CD4-positive, CD25-positive, alpha-beta regulatory T cell (primary cell): ENCODE measurements around the gene PHETA2. TPM values are rescaled to one million over a fixed set of nuclear protein-coding genes. Genes with fewer than 3 reads are reported as not detected.
A peak's percentile ranks its signal among the peaks of the same experiment; 100 is the strongest.

Experiments used
- ATAC-seq, 2 donors: fragments of 150-1000 bp; cut with Tn5 transposase; one replicate each; pipeline ENCODE4 v1.10.0; 2021; ENCODE audit warnings: low read depth in 2 of 2, moderate number of reproducible peaks in 2 of 2, moderate library complexity in 1 of 2
- DNase-seq, 3 donors: peaks; one replicate each; pipeline versions ENCODE4 v3.0.0 to v3.0.0-alpha.2; 2012 to 2022; ENCODE audit warnings: mixed read lengths in 1 of 3
- H3K27ac ChIP-seq: one replicate; pipeline ENCODE4 v1.7.0; 2013; ENCODE audit warnings: mild to moderate bottlenecking, low read length; ENCODE audit not compliant: insufficient read depth, poor library complexity, severe bottlenecking
- H3K27me3 ChIP-seq: one replicate; pipeline ENCODE4 v1.7.0; 2013; ENCODE audit warnings: low read length; ENCODE audit not compliant: control insufficient read depth, insufficient read depth
- H3K36me3 ChIP-seq: one replicate; pipeline ENCODE4 v1.7.0; 2013; ENCODE audit warnings: mild to moderate bottlenecking, low read length, moderate library complexity; ENCODE audit not compliant: control insufficient read depth, insufficient read depth
- H3K4me1 ChIP-seq: 2 replicates; pipeline ENCODE4 v1.7.0; 2013; ENCODE audit warnings: mild to moderate bottlenecking, low read length; ENCODE audit not compliant: insufficient read depth, control insufficient read depth, poor library complexity, severe bottlenecking
- H3K4me3 ChIP-seq: one replicate; pipeline ENCODE4 v1.7.0; 2013; ENCODE audit warnings: low read depth, mild to moderate bottlenecking, low read length, moderate library complexity
- H3K9me3 ChIP-seq, 2 experiments: 1 replicate in 1 of 2; 2 replicates in 1 of 2; pipeline ENCODE4 v1.7.0; 2013; ENCODE audit warnings: low read length in 2 of 2, mild to moderate bottlenecking in 1 of 2, moderate library complexity in 1 of 2; ENCODE audit not compliant: control insufficient read depth in 2 of 2
- H3K27ac Mint-ChIP-seq, 3 donors: one replicate each; pipeline ENCODE4 v1.8.0; 2020 to 2022; ENCODE audit warnings: mild to moderate bottlenecking in 3 of 3, mixed read lengths in 3 of 3, moderate library complexity in 2 of 3
- H3K27me3 Mint-ChIP-seq: one replicate; pipeline ENCODE4 v1.8.0; 2022; ENCODE audit warnings: mild to moderate bottlenecking, mixed read lengths
- H3K36me3 Mint-ChIP-seq: one replicate; pipeline ENCODE4 v1.8.0; 2020; ENCODE audit warnings: mixed read lengths
- H3K4me1 Mint-ChIP-seq, 4 donors: one replicate each; pipeline ENCODE4 v1.8.0; 2020 to 2022; ENCODE audit warnings: mixed read lengths in 4 of 4, mild to moderate bottlenecking in 1 of 4
- H3K4me3 Mint-ChIP-seq, 4 donors: one replicate each; pipeline ENCODE4 v1.8.0; 2020 to 2022; ENCODE audit warnings: mild to moderate bottlenecking in 4 of 4, mixed read lengths in 4 of 4, moderate library complexity in 3 of 4
- H3K9me3 Mint-ChIP-seq, 7 donors: one replicate each; pipeline ENCODE4 v1.8.0; 2020 to 2022; ENCODE audit warnings: mixed read lengths in 7 of 7, mild to moderate bottlenecking in 3 of 7, moderate library complexity in 2 of 7
- polyA plus RNA-seq, 4 donors: library from polyadenylated mRNA; unstranded; fragments of 300-500 nt; fragmentation: Illumina TruSeq; gene quantifications; one replicate each; pipeline ENCODE4 v1.2.3, GENCODE V29; 2021
- total RNA-seq: library from RNA; stranded (reverse); gene quantifications from one replicate; pipeline ENCODE4 v1.2.3, GENCODE V29; 2022

Gene PHETA2, protein sequence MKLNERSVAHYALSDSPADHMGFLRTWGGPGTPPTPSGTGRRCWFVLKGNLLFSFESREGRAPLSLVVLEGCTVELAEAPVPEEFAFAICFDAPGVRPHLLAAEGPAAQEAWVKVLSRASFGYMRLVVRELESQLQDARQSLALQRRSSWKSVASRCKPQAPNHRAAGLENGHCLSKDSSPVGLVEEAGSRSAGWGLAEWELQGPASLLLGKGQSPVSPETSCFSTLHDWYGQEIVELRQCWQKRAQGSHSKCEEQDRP
- total RNA-seq (1.8 TPM), polyA plus RNA-seq (1 to 10 TPM; 1.5 to 2.6 (median 2.1) TPM)

DNA sequence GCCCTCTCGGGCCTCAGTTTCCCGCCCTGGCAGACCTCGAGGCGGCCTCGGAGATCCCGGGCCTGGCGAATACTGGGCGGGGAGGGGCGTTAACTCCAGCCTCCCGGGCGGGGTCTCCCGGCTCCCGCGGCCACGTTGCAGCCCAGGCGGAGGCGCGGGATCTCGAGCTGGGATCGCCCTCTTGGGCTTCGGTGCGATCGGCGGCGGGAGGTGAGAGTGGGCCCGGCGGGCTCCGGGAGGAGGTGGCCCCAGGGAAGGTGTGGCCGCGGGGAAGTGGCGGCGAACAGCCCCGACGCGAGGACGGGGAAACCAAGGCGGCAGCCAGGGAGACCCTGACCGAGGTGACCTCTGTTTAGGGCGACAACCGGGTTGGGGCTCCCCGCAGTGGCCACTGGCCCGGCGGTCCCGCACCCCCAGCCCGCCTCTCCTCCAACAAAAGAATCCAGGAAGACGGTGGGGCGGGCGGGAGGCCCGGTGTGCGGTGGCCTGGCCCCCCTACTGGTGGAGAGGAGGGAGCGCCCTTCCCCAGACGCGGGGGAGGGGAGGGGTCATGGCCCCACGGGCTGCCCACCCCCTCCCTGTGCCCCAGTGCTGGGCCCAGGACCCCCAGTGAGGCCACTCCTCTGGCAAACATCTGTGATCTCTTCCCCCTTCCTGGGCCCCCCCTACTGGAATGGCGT is at the start of gene PHETA2:
TSS of gene PHETA2 (plus strand) at position 117 of the 680 bp plus-strand sequence. CDS start 3,046 bp downstream, outside the sequence.
- H3K27me3 ChIP-seq: no peaks in the 10 kb centered on the region
- DNase-seq (peak; percentile 51 to 67 (median 54)), ATAC-seq (no peak)
- Mint-ChIP-seq H3K36me3 (no peaks in the 10 kb centered on the region), H3K27ac (peak within 1 kb of the TSS; percentile 33 to 92 (median 69)), H3K9me3 (no peaks in the 10 kb centered on the region), H3K4me3 (peak within 1 kb of the TSS; percentile 70 to 90 (median 80)), H3K27me3 (no peaks in the 10 kb centered on the region), H3K4me1 (peaks cover 0 to 53% (median 24%) of the 10 kb centered on the region in 4 donors)
- H3K9me3 ChIP-seq: no peaks in the 10 kb centered on the region
- H3K36me3 ChIP-seq: no peaks in the 10 kb centered on the region
- peak within 1 kb of the TSS; percentile 41 for H3K27ac ChIP-seq
- H3K4me3 ChIP-seq: peak within 1 kb of the TSS; percentile 15
- peaks cover 56% of the 10 kb centered on the region for H3K4me1 ChIP-seq

DNA sequence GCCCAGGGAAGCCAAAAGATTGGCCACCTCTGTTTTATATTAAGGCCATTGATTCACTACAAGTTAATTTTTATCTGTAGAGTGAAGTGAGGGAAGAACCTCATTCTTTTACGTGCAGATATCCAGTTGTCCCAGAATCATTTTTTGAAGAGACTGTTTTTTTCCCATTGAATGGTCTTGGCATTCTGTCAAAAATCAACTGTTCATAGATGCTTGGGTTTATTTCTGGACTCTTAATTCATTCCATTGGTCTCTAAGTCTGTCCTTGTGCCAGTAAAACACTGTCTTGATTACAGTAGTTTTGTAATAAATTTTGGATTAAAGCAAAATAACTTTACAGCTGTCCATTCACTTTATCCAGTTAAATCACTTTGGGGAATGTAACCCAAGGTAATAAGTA is 48.6 kb upstream of the PHETA2 start:
- Mint-ChIP-seq H3K4me3 (no peak overlapping the region), H3K27ac (no peak overlapping the region), H3K36me3 (peaks cover 6% of the 10 kb centered on the region), H3K4me1 (peaks cover 17 to 41% (median 25%) of the 10 kb centered on the region in 4 donors), H3K27me3 (no peaks in the 10 kb centered on the region), H3K9me3 (peaks cover 0 to 2% (median 0%) of the 10 kb centered on the region in 7 donors)
- DNase-seq: no peak
- H3K27ac ChIP-seq: no peak overlapping the region
- no peak overlapping the region for H3K4me3 ChIP-seq
- no peaks in the 10 kb centered on the region for H3K27me3 ChIP-seq
- H3K4me1 ChIP-seq: peaks cover 11% of the 10 kb centered on the region
- peaks cover 1% of the 10 kb centered on the region for H3K36me3 ChIP-seq
- ATAC-seq: no peak
- no peaks in the 10 kb centered on the region for H3K9me3 ChIP-seq

- Mint-ChIP-seq H3K4me1 (peaks cover 28 to 52% (median 36%) of the 10 kb centered on the region in 4 donors), H3K9me3 (peaks cover 0 to 2% (median 0%) of the 10 kb centered on the region in 7 donors), H3K36me3 (peaks cover 6% of the 10 kb centered on the region), H3K4me3 (peak overlapping the region in 2 of 4 donors; percentile 35 to 38), H3K27me3 (no peaks in the 10 kb centered on the region), H3K27ac (peak overlapping the region in 1 of 3 donors; percentile 36)
- DNase-seq (no peak), ATAC-seq (no peak)
- Histone ChIP-seq H3K36me3 (no peaks in the 10 kb centered on the region), H3K9me3 (no peaks in the 10 kb centered on the region), H3K27me3 (no peaks in the 10 kb centered on the region), H3K4me1 (peaks cover 24% of the 10 kb centered on the region), H3K4me3 (peak overlapping the region; percentile 17), H3K27ac (no peak overlapping the region)
These were observed 47.3 kb upstream of the PHETA2 start for GRCh38 chr22:42026705-42027104.

- H3K27me3 Mint-ChIP-seq: no peaks in the 10 kb centered on the region
- DNase-seq (no peak), ATAC-seq (no peak)
- Histone ChIP-seq H3K36me3 (no peaks in the 10 kb centered on the region), H3K4me1 (peaks cover 19% of the 10 kb centered on the region), H3K4me3 (no peak overlapping the region), H3K27ac (no peak overlapping the region), H3K9me3 (peaks cover 2 to 9% of the 10 kb centered on the region in 2 experiments), H3K27me3 (no peaks in the 10 kb centered on the region)
- peaks cover 12 to 30% (median 20%) of the 10 kb centered on the region in 4 donors for H3K4me1 Mint-ChIP-seq
- H3K36me3 Mint-ChIP-seq: peaks cover 7% of the 10 kb centered on the region
- H3K27ac Mint-ChIP-seq: no peak overlapping the region
- H3K9me3 Mint-ChIP-seq: peaks cover 0 to 11% (median 4%) of the 10 kb centered on the region in 7 donors
- H3K4me3 Mint-ChIP-seq: peak overlapping the region in 1 of 4 donors; percentile 21
These were observed 40.5 kb upstream of the PHETA2 start for GRCh38 chr22:42033263-42034181.

DNA sequence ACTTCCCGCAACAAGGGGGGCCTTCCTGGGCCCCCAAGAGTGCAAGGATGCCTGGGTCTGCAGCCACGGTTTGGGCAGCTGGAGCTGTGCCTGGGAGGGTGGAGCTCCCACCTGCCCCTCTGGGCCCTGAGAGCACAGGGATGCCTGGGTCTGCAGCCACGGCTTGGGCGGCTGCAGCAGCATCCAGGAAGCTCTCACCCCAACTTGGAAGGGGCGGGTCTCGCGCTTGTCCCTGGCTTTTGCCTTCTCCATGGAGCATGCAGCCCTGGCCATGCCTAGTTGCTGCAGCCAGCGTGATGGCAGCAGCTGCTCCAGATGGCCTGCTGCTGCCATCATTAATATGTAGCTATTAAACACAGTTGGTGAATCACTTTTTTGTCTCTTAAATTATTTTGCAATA is 38.8 kb upstream of the PHETA2 start:
- Histone ChIP-seq H3K4me3 (no peak overlapping the region), H3K36me3 (no peaks in the 10 kb centered on the region), H3K27me3 (no peaks in the 10 kb centered on the region), H3K4me1 (peaks cover 19% of the 10 kb centered on the region), H3K9me3 (peaks cover 2 to 9% of the 10 kb centered on the region in 2 experiments), H3K27ac (no peak overlapping the region)
- Mint-ChIP-seq H3K4me1 (peaks cover 12 to 28% (median 16%) of the 10 kb centered on the region in 4 donors), H3K27me3 (no peaks in the 10 kb centered on the region), H3K27ac (no peak overlapping the region), H3K4me3 (no peak overlapping the region), H3K36me3 (peaks cover 7% of the 10 kb centered on the region), H3K9me3 (peaks cover 0 to 11% (median 4%) of the 10 kb centered on the region in 7 donors)
- ATAC-seq (no peak), DNase-seq (no peak)

- Mint-ChIP-seq H3K4me1 (peaks cover 0 to 15% (median 0%) of the 10 kb centered on the region in 4 donors), H3K4me3 (no peak overlapping the region), H3K36me3 (peaks cover 18% of the 10 kb centered on the region), H3K9me3 (peaks cover 0 to 19% (median 12%) of the 10 kb centered on the region in 7 donors), H3K27ac (no peak overlapping the region), H3K27me3 (peaks cover 5% of the 10 kb centered on the region)
- ATAC-seq: no peak
- H3K9me3 ChIP-seq: peaks cover 9 to 14% of the 10 kb centered on the region in 2 experiments
- no peaks in the 10 kb centered on the region for H3K36me3 ChIP-seq
- H3K4me3 ChIP-seq: no peak overlapping the region
- H3K27me3 ChIP-seq: no peaks in the 10 kb centered on the region
- no peaks in the 10 kb centered on the region for H3K4me1 ChIP-seq
- DNase-seq: no peak
- H3K27ac ChIP-seq: no peak overlapping the region
These were observed 34.8 kb upstream of the PHETA2 start for GRCh38 chr22:42039271-42039670.

DNA sequence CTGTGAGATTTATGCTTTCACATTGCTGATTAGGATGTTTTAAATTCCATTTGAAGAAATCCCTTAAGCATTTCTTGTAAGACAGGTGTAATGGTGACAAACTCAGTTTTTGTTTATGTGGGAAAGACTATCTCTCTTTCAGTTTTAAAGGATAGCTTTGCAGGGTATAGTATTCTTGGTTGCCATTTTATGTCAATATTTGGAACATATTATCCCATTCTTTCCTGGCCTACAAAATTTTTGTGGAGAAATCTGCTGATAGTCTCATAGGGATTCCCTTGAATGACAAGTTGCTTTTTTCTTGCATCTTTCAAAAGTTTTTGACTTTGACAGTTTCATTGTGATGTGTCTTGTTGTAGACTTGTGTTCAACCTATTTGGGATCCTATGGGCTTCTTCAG is 32.3 kb upstream of the PHETA2 start:
- no peak overlapping the region for H3K27ac Mint-ChIP-seq
- Histone ChIP-seq H3K9me3 (peaks cover 9 to 14% of the 10 kb centered on the region in 2 experiments), H3K4me1 (no peaks in the 10 kb centered on the region), H3K27ac (no peak overlapping the region), H3K4me3 (no peak overlapping the region), H3K27me3 (no peaks in the 10 kb centered on the region), H3K36me3 (no peaks in the 10 kb centered on the region)
- peaks cover 0 to 14% (median 9%) of the 10 kb centered on the region in 7 donors for H3K9me3 Mint-ChIP-seq
- H3K27me3 Mint-ChIP-seq: peaks cover 5% of the 10 kb centered on the region
- H3K36me3 Mint-ChIP-seq: peaks cover 15% of the 10 kb centered on the region
- DNase-seq: no peak
- H3K4me1 Mint-ChIP-seq: peaks cover 0 to 15% (median 0%) of the 10 kb centered on the region in 4 donors
- no peak for ATAC-seq
- H3K4me3 Mint-ChIP-seq: no peak overlapping the region
